Measurements from ENCODE around the gene NCEH1.

The NCEH1 gene

DNA sequence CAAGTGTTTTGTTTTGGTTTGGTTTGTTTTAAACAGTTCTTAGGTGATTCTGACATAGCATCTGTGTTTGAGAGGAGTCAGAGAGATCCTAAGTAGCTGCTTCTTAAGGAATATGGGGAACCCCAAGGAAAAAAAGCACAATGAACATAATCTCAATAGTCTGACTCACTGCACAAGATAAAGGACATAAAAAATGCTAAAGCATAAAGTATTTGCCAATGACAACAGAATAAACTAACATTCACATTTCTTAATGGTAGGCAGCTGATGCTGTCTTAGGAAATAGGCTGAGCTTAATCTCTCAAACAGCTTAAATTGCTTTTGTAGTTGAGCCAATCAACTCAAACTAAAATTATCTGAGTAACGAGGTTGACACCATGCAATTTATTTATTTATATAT lies 2.9 kb downstream of the NCEH1 start:
- DNase-seq (ENCODE audit: low spot score), result peak; percentile 48

DNA sequence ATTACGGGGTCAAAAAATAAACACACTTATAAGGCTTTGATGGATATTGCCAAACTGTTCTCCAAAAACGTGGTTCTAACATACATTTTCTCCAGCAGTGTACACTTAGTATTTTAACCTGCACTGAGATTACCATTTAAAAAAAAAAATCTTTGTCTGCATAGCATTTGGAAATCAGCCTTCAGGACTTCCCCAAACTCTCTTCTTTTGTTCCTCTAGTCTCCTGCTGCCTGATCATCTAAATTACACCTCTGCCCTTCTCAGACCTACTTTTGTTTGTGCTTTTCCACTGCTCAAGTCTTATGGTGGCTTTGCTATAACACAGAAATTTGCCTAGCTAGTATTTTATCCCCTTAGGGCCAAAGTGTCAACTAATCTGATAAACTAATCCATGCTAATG lies 3.8 kb downstream of the NCEH1 start:
- DNase-seq (ENCODE audit: low spot score), result peak; percentile 46

DNA sequence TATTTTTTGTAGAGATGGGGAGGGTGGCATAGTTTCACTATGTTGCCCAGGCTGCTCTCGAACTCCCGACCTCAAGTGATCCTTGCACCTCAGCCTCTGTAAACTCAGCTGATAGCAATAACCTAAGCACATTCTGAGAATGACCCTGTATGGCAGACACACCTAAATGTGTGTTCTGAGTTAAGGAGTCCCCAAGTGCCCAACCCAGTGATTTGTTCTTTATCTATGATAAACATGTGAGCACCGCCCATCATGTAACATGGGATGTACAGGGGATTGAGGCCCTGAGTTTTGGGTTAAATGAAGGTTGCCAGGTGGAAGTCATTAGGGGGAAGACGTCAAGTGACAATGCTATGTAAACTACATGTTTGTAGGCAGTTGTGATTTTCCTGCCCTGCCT lies 5.7 kb downstream of the NCEH1 start:
- peak; percentile 89 for DNase-seq (ENCODE audit: low spot score)

DNA sequence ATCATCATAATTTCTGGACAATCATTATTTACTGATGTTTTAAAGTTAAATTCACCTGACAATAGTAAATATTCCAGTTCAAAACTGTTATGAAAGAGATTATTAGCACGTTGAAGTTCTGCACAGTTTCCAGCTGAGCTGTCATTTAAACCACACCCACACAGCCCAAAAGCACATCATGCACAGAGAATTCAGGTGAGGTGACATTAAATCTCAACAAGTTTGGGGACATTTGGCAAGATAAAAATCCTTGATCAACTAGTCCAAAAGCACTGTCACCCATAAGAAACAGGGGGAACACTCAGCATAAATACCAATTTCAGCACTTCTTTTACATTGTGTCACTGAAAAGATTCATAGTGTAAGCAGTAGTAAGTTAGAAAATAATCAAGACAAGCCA lies 6.9 kb downstream of the NCEH1 start:
- DNase-seq (ENCODE audit: low spot score), result peak; percentile 75

DNA sequence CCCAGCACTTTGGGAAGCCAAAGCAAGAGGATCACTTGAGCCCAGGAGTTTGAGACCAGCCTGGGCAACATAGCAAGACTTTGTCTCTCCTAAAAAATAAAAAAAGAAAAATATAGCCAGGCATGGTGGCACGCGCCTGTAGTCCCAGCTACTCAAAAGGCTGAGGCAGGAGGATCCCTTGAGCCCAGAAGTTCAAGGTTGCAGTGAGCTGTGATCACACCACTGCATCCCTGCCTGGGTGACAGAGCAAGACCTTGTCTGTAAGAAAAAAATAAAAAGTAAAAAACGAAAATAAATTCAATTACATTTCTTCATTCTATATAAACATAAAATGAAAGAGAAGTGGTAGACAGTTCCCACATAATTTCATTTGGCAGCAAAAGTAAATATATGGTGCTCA lies 8.1 kb downstream of the NCEH1 start:
- DNase-seq (ENCODE audit: low spot score), result peak; percentile 23

DNA sequence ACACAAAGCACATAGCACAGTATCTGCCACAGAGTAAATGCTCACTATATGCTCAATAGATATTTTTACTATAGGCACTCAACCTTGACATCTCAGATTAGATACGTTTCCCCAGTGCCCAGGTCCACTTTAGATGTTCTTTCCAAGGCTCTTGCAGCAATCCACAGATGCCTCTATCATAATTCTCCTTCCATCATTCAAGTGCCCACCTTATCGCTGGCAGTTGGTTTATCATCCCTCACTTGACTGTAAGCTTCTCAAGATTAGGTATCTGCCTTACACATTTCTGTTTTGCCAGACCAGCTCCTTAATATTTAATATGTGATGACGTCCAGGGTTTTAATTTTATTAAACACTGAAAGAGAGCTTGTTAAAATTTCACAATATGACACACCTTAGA lies 8.6 kb downstream of the NCEH1 start:
- peak; percentile 67 for DNase-seq (ENCODE audit: low spot score)

DNA sequence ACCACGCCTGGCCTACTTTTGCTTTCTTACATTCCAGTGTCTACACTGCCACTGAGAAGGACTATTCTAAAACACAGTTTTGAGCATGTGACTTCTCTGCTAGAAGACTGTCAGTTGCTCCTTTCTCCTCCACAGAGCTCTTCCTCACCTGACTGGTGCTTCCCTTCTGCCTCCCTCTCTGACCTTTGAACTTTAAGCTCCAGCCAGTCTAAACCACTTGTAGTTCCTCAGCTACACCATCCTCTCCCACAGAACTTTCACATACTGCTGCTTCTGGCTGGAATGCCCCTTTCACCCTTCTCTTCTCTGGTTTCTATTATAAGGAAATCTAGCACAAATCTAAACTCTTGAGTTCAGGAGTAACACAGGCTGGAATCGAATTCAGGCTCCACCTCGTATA lies 9.1 kb downstream of the NCEH1 start:
- peak; percentile 46 for DNase-seq (ENCODE audit: low spot score)

DNA sequence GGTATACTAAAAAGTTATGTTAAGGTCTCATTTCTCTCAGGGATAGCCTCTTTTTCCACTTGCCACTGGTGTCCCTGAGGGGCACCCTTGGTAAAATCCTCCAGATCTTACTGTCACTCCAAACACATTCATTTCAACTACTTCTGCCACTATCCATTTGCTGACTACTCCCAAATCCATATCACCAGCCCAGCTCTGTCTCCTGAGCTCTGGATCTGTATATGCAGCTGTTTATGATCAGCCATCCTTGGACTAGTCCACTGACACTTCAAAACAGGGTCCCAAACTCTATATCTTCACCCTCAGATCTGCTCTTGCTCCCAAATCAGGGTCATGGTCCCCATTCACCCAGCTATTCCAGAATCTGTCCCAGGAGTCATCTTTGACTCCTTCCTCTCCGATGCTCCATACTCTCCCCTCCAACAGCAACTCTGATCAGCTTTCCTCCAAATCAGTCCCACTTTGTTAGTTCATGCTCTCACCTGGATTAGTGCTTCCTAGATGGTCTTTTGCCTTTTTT lies 9.9 kb downstream of the NCEH1 start:
- DNase-seq (ENCODE audit: low spot score), result peak; percentile 55

DNA sequence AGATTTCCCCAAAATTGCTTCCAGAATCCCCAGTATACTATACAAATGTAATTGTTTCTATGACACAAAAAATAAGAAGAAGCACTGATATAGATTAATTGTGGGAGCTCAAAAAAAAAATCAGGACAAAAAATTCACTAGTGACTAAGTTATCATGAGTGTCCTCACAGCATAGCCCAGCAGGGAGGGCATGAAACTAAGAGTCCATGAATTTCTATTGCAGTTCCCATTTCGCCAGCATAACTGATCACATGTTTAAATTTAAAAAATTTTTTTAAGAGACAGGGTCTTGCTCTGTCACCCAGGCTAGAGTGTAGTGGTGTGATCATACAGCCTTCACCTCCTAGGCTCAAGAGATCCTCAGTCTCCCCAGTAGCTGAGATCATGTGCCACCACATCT lies 10.6 kb downstream of the NCEH1 start:
- DNase-seq (ENCODE audit: low spot score), result peak; percentile 9

DNA sequence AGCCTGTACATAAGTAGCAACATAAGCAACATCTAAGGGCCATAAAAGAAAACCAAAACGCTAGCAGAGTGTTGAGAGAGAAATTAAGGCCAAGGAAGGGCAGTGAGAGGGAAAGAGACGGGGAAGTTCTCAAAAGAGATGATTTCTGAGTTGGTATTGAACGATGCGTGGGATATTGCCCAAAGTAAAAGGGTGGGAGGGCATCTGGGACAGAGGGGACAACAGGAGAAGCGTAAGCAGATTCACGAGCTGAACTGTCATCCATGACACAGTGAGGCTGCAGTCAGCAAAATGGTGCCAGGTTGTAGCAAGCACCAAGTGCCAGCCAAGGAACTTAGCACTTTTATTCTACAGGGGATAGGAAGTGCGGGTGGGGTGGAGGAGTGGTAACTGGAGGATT lies 11.8 kb downstream of the NCEH1 start:
- DNase-seq (ENCODE audit: low spot score), result no peak

DNA sequence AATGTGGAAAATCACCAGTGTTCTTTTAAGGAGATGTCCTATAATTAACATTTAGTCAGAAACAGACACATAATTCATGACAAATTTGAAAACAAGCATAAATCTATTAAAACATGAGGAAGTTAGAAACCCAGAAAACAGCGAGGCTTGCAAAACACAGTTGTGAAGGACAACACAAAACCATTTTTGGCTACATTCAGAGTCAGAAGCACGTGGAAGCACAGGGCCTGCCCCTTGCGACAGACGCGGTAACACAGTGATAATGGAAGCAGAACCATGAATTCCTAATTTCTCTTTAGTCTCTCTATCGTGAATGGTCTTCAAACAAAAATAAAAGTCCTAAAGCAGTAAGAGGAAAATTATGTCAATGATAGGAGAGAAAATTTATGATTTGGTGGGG lies 12.2 kb downstream of the NCEH1 start:
- DNase-seq (ENCODE audit: low spot score), result peak; percentile 30

DNA sequence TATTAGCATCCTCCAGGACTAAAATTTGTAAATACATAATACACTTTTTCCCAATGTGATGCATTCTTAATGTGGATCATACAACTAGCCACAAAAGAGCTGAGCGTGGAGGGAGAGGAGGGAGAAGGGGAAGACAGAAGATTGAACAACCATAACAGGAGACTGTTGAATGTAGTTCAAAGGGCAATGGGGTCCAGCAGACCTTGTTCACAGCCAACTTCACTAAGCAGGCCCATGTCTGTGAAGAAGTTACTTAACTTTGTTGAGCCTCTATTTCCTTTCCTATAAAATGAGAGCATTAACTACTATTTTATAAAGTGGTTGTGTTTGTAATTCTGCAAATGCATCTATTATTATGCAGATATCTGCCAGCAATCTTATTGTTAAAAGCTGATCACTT lies 13.3 kb downstream of the NCEH1 start:
- DNase-seq (ENCODE audit: low spot score), result no peak

DNA sequence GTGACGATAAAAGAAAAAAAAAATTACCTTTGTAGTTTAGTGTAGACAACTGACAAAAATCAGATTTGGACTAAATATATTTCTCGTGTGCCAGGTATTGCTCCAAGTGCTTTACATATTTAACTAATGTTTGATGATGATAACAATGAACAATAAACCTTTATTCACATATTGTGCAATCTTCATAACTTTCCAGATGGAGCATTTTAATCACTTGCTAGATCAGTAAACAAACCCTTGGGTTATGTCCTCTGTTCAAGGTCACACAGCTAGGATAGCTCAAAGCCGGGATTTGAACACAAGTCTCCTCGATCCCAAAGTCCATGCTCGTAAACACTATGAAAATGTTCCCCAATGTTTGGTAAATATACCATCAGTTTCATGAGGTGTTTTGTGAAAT lies 14.5 kb downstream of the NCEH1 start:
- no peak for DNase-seq (ENCODE audit: low spot score)

DNA sequence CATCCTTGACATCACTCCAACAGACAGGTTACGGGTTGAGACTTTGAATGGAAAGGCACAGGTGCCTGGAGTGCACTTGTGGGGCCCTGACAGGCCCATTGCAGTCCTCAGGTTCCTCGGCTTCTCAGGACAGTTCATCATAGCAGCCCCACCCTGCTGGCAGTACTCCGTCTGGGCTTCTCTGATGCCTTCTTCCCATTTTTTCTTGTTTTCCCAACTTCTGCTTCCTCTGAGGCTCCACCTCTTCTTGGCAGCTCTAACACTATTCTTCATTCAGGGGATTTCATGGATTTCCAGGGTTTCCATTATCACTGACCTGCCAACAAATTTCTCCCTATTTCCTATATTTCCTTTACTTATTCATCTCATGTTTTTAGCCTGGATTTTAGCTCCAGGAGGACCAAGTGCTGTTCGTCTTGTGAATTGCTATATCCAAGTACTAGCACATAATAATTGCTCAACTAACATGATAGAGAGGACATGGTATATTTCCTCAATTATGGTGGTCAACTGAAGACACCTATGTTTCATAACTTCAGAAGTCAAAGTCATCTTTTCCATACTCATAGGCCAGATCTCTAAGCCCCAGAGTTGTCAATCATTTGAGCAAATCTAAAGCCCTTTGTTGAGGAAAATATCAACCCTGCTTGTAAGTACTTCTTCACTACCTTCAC lies 16.2 kb downstream of the NCEH1 start:
- no peak for DNase-seq (ENCODE audit: low spot score)

DNA sequence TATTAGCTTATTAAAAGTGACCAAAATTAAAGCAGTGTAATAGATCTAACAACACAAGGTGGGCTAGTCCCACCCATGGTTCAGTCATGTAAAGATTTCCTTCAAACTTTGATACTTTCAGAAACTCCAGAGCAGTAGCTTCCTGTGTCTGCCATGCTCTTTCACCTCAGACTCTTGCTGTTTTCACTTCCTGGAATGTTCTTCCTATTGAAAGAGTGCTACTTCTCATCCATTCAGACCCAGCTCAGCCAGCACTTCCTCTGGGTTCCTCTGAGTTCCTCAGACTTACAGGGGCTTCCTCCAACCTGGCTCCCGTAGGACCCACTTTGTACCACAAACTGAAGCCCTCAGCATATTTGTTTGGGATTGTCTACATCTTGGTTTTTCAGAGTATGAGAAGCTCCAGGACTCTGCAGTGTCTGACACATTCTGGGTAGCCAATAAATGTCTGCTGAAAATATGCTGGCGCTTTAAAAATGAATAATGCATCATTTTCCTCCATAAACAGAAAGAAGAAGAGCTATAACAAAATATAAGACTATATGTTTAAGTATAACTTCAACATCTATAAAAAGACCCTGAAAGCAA lies 18.0 kb downstream of the NCEH1 start:
- no peak for DNase-seq (ENCODE audit: low spot score)

DNA sequence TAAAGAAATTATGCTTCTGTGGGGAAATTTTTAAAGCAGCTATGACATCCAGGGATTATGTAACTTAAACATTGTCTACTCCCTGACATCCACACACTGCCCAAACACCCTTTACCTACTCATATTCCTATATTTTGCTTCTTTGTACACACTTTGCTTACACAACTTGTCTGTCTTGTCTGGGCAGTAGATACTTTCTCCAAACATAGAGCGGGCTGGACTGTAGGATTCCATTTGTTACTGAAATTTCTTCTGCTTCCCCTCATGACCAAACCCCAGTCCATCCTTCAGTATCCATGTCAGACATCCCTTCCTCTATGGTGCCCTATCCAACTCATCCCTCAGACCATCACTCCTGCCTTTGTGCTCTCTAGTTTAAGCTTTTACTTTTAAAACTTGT lies 19.9 kb downstream of the NCEH1 start:
- no peak for DNase-seq (ENCODE audit: low spot score)

DNA sequence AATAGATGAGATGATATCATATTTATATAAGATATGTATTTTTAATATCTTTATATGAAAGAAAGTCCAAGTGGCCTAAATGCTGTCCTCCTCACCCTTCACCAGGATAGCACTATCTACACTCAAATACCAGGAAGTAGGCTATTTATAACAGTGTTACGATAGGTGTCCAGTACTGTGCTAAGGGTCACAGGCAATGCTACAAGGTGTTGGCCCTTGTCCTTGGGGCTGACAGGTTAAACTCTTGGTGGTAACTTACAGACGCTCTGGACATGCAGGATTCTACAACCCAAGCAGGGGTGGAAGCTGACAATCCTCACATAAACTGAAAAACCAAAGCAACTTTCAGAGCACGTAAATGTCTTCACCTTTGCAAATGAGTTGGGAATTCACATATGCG lies 22.3 kb downstream of the NCEH1 start:
- DNase-seq (ENCODE audit: low spot score), result no peak

DNA sequence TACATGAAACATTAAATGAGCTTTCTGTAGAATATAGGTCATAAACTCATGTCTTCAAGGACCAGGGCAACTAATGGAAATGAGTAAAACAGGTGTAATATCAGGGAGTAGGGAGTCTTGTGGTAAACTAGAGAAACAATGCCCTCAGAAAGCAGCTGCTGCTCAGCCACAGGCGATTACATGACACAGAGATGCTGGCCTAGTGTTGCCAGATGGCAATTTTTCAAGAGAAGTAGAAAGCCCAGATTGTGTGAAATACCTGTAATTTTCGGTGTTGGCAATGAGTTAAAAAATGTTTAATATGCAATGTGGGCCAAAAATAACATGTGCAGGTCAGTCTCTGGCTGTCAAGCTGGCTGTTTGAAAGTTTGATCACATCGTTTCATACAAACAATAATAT lies 23.4 kb downstream of the NCEH1 start:
- no peak for DNase-seq (ENCODE audit: low spot score)

DNA sequence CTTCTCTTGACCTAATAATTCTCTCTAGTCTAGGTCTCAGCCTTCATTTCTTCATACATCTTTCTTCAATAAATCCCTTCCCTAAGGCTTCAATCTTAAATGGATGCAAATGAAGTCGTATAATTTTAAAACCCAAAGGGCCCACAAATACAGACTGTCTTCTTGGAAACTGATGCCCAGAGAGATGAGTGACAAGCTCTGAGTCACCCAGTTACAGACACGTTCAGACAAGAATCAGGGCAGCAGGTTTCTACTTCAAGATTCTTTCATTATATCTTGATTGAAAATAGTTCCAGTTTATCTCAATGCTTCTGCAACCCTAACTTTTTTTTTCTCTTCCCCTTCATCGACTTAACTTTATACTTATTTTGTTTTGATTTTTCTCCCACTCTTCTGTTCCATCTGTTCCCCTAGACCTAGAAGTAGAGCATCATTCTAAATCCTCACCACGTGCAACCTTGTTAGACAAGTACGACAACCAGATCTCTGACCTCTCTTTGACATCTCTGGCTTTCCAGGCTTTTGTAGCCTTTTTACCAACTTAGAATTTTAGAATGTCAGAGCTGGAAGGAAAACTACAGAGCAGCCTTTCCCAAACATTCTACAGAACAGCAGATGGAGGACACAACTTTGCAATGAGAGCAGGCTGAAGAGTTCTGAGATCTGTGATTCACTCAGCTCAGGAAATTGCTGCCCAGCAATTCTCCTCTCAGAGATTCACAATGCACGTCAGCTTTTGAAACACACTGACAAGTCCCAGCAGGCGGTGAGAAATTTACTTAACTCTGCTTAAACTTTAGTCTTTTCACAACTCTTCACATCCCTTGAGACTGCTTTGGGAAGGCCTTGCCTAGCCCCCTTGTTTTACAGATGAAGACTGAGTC lies 25.3 kb downstream of the NCEH1 start:
- DNase-seq (ENCODE audit: low spot score), result no peak

DNA sequence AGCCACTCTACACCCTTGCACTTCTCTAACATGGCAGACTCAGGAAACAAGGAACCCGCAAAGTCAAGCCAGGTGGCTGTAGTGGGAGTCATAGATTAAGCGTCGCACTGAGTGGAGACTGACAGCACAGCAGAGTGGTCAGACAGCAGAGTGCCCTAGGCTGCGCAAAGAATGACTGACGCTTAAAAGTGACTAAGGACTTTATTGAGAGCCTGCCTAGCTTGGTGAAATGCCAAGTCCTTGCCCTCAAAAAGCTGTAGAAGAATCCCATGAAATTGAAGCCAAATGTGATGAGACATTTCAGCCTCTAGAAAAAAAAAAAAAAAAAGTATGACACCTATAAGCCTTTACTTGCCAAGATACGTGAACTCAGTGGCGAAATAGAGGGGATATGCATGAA lies 30.2 kb downstream of the NCEH1 start:
- peak; percentile 69 for DNase-seq (ENCODE audit: low spot score)

DNA sequence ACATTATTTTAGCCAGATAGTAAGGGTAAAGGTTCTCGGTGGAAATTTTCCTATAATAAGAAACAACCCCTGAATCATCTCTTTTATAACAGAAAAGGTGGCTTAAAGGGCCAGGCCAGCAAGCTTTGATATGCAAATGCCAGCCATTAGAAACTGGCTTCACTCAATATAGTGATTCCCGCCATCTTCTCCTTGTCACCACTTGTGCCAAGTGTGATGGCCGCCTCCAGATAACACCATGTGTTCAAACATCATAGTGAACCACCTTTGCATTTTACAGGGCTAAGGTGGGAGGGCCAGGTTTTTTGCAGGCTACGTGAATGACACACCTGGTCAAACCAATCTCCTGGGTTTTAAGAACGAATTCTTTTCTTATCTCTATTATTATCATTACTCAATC lies 31.3 kb downstream of the NCEH1 start:
- DNase-seq (ENCODE audit: low spot score), result no peak

DNA sequence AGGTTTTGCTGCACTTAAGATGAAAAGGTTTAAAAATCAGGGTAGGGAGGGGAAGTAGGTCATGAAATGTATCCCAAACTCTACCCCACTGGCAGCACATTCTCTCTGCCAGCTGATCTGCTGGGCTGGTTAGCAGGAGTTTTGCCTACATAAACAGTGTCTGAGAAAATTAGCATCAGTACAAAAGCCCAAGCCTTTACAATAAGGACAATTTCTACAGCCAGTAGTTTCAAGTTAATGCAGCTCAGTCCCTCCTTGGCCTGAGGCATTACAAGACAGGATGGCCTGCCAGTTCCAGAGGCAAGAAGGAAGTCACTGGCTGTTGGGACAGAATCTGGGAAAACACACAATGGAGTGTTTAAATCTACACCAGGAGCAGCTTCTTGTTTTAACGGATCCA lies 32.8 kb downstream of the NCEH1 start:
- no peak for DNase-seq (ENCODE audit: low spot score)

All from hematopoietic multipotent progenitor cell treated with erythropoietin and hydrocortisone succinate and interleukin-3 and kit ligand, for 17 days (in vitro differentiated cells).